GM18502 (cell line): Measurements from ENCODE around the gene APRT.

ENCODE experiments used
- ATAC-seq: cut with Tn5 transposase; IDR thresholded peaks from one replicate; pipeline ENCODE4 v1.9.1; 2021; ENCODE audit warnings: mild to moderate bottlenecking; ENCODE audit not compliant: unreplicated experiment, poor library complexity

Gene APRT

DNA sequence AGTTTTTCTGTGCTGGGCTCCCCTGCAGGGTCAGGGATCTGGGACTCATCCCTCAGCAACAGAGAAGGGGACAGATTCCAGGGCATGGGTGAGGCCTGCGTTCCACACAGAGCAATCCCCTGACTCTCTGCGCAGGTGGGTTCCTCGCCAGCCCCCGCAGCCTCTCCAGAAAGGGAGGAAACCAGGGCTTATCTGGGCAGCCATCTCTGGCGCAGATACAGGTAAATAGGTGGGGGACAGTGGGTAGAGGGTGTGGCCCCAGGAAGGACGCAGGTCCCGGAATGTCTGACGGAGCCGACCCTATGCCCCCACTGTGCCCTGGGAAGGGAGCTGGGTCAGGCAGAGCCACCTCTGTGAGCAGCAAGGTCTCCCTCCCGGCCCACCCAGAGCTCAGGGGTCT is 49.9 kb downstream of the APRT start:
- ATAC-seq: no peak

DNA sequence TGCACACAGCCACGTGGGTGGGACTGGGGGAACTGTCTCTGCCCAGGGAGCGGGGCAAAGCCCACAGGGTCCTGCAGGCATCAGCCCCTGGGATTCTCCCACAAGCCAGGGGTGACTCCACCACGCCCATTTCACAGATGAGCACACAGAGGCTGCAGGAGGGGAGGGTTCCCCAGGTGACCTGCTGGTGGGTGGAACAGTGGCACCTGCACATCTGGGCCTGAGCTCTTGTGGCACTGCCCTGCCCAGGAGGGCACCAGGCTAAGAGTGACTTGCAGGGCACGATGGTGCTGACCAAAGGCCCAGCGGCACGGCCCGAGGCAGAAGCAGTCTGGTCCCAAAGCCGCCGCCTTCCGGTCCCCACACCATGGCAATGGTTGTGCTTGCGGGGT is 50.6 kb downstream of the APRT start:
- no peak for ATAC-seq

DNA sequence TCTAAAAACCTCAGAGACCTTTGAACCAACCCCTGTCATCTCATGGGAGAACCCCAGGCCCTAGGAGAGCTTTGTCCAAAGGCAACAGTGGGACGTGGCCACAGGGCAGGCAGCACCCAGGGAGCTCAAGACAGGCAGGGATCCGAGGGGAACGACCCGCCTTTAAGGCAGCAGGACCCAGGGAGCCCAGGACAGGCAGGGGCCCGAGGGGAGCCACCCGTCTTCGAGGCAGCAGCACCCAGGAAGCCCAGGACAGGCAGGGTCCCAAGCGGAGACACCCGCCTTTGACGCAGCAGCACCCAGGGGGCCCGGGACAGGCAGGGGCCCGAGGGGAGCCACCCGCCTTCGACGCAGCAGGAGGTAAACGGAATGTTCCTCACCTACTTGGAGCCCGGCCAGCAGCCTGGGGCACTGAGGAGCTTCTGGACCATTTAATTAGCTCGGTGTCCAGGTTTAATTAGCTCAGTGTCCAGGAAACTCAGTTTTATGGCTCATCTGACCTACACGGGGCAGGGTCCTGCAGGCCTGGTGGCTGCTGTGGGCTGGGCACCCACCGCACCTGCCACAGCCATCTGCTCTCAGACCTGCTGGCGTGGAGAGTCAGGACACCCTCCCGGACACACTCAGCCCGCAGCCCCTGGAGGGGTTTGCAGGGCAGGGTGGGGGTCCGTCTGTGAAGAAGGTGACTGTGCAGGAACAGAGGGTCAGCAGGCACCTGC is 51.1 kb downstream of the APRT start:
- no peak for ATAC-seq

DNA sequence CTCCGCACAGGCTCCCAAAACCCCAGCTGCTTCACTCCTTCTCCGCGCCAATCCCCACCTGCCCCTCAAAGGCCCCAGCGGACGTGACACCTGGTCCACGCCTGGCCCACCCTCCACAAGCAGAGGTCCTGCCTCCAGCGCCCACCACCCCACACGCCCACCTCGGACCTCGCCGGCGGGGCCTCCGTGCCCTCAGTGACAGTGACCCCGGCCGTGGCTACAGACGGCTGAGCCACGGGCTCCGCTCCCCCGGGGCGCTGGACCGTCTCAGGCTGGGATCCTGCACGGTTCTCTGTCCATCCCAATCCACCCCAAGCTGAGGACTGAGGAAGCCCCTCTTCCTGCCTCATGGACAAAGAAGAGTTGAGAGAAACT is 51.8 kb downstream of the APRT start:
- ATAC-seq: no peak
